Nephron progenitor cell (in vitro differentiated cells): ENCODE results near the gene HNRNPAB.

ENCODE experiments used
- DNase-seq: peaks from one replicate; pipeline ENCODE4 v3.0.0; 2021
- H3K27ac Mint-ChIP-seq: 2 replicates; pipeline ENCODE4 v1.8.0; 2021; ENCODE audit warnings: mild to moderate bottlenecking, moderate library complexity, mixed read lengths
- H3K27me3 Mint-ChIP-seq: 2 replicates; pipeline ENCODE4 v1.8.0; 2021; ENCODE audit warnings: mild to moderate bottlenecking, low read depth, mixed read lengths; ENCODE audit not compliant: poor library complexity
- H3K36me3 Mint-ChIP-seq: 2 replicates; pipeline ENCODE4 v1.8.0; 2021; ENCODE audit warnings: low read depth, mixed read lengths
- H3K4me1 Mint-ChIP-seq: 2 replicates; pipeline ENCODE4 v1.8.0; 2021; ENCODE audit warnings: mixed read lengths
- H3K4me3 Mint-ChIP-seq: 2 replicates; pipeline ENCODE4 v1.8.0; 2021; ENCODE audit warnings: mild to moderate bottlenecking, moderate library complexity, mixed read lengths
- H3K9me3 Mint-ChIP-seq: 2 replicates; pipeline ENCODE4 v1.8.0; 2021; ENCODE audit warnings: mild to moderate bottlenecking, moderate library complexity, mixed read lengths
- CTCF ChIP-seq: fragments of 200-600 bp; sonication (generic); IDR thresholded peaks from 2 replicates; pipeline ENCODE4 v1.5.0; 2021; ENCODE audit warnings: antibody characterized with exemption

The HNRNPAB gene

GRCh38 chr5:178221853-178222252, 17.5 kb downstream of the HNRNPAB start:
- Mint-ChIP-seq H3K4me3 (no peak overlapping the region), H3K36me3 (peaks cover 71% of the 10 kb centered on the region), H3K9me3 (no peaks in the 10 kb centered on the region), H3K27ac (peak overlapping the region; percentile 89), H3K27me3 (peaks cover 4% of the 10 kb centered on the region), H3K4me1 (peaks cover 20% of the 10 kb centered on the region)
- DNase-seq, result no peak
- no peak for TF ChIP-seq CTCF

- H3K4me3 Mint-ChIP-seq, result no peak overlapping the region
- DNase-seq, result no peak
- H3K4me1 Mint-ChIP-seq, result peaks cover 20% of the 10 kb centered on the region
- TF ChIP-seq CTCF, result no peak
- H3K9me3 Mint-ChIP-seq, result no peaks in the 10 kb centered on the region
- peaks cover 71% of the 10 kb centered on the region for H3K36me3 Mint-ChIP-seq
- no peak overlapping the region for H3K27ac Mint-ChIP-seq
- peaks cover 4% of the 10 kb centered on the region for H3K27me3 Mint-ChIP-seq
Observed at GRCh38 chr5:178222292-178222691, 18.0 kb downstream of the HNRNPAB start.

- peaks cover 4% of the 10 kb centered on the region for H3K27me3 Mint-ChIP-seq
- H3K4me3 Mint-ChIP-seq, result no peak overlapping the region
- DNase-seq, result no peak
- peaks cover 20% of the 10 kb centered on the region for H3K4me1 Mint-ChIP-seq
- H3K9me3 Mint-ChIP-seq, result no peaks in the 10 kb centered on the region
- peak overlapping the region; percentile 59 for H3K27ac Mint-ChIP-seq
- H3K36me3 Mint-ChIP-seq, result peaks cover 75% of the 10 kb centered on the region
- TF ChIP-seq CTCF, result no peak
Observed at GRCh38 chr5:178223196-178223773, 19.0 kb downstream of the HNRNPAB start.

- H3K27ac Mint-ChIP-seq, result peak overlapping the region; percentile 59
- H3K4me3 Mint-ChIP-seq, result no peak overlapping the region
Observed at GRCh38 chr5:178223828-178224335, 19.5 kb downstream of the HNRNPAB start.

GRCh38 chr5:178224403-178224802, 20.1 kb downstream of the HNRNPAB start:
- Mint-ChIP-seq H3K4me1 (peaks cover 22% of the 10 kb centered on the region), H3K27me3 (peaks cover 4% of the 10 kb centered on the region), H3K27ac (no peak overlapping the region), H3K36me3 (peaks cover 75% of the 10 kb centered on the region), H3K9me3 (no peaks in the 10 kb centered on the region), H3K4me3 (no peak overlapping the region)
- DNase-seq, result no peak
- TF ChIP-seq CTCF, result no peak

More at GRCh38 chr5:178223828-178224335, 19.5 kb downstream of the HNRNPAB start:
- no peak for TF ChIP-seq CTCF
- DNase-seq, result peak; percentile 41
- peaks cover 75% of the 10 kb centered on the region for H3K36me3 Mint-ChIP-seq
- H3K4me1 Mint-ChIP-seq, result peaks cover 20% of the 10 kb centered on the region
- no peaks in the 10 kb centered on the region for H3K9me3 Mint-ChIP-seq
- peaks cover 4% of the 10 kb centered on the region for H3K27me3 Mint-ChIP-seq

- Mint-ChIP-seq H3K9me3 (no peaks in the 10 kb centered on the region), H3K27me3 (peaks cover 4% of the 10 kb centered on the region), H3K4me1 (peaks cover 29% of the 10 kb centered on the region), H3K36me3 (peaks cover 77% of the 10 kb centered on the region), H3K4me3 (no peak overlapping the region), H3K27ac (no peak overlapping the region)
- no peak for DNase-seq
- TF ChIP-seq CTCF, result no peak
Observed at GRCh38 chr5:178225174-178225573, 20.8 kb downstream of the HNRNPAB start.
